Cardiac muscle cell (in vitro differentiated cells and primary cell): ENCODE data around the gene TFPT. TPM values are rescaled to one million over a fixed set of nuclear protein-coding genes. Genes with fewer than 3 reads are reported as not detected.

Source experiments
- DNase-seq, 2 donors: peaks; one replicate each; pipeline versions ENCODE4 v3.0.0 to v3.0.0-alpha.2; 2010 to 2017; ENCODE audit warnings: low read depth in 1 of 2, low spot score in 1 of 2
- H3K27ac ChIP-seq: fragments of 200-600 bp; sonication (generic); 2 replicates; pipeline ENCODE4 v1.5.1; 2016
- H3K27me3 ChIP-seq: fragments of 200-600 bp; sonication (generic); 2 replicates; pipeline ENCODE4 v1.6.0; 2016; ENCODE audit warnings: control low read depth
- H3K36me3 ChIP-seq: fragments of 200-600 bp; sonication (generic); 2 replicates; pipeline ENCODE4 v1.5.1; 2016; ENCODE audit warnings: control low read depth
- H3K4me1 ChIP-seq: fragments of 200-600 bp; sonication (generic); 2 replicates; pipeline ENCODE4 v1.8.1; 2017; ENCODE audit warnings: low read depth, mild to moderate bottlenecking, mixed run types
- H3K4me3 ChIP-seq: fragments of 200-600 bp; sonication (generic); 2 replicates; pipeline ENCODE4 v1.5.1; 2016; ENCODE audit warnings: mild to moderate bottlenecking
- H3K9me3 ChIP-seq: fragments of 200-600 bp; sonication (generic); 2 replicates; pipeline ENCODE4 v1.5.1; 2017; ENCODE audit warnings: low read depth, mild to moderate bottlenecking, control low read depth
- CTCF ChIP-seq: IDR thresholded peaks from 2 replicates; pipeline ENCODE4 v1.5.1; 2012; ENCODE audit warnings: low read depth, mild to moderate bottlenecking, low read length
- polyA plus RNA-seq: library from polyadenylated mRNA; unstranded; fragments of >200 nt; fragmentation: Nextera tagmentation; extraction: Ambion mirVana; gene quantifications from 2 replicates; pipeline ENCODE4 v1.2.1, GENCODE V29; 2016
- total RNA-seq: library from RNA; depleted of rRNA; stranded (reverse); fragments of >200 nt; gene quantifications from 2 replicates; pipeline ENCODE4 v1.2.3, GENCODE V29; 2016

Gene TFPT
- total and polyA plus RNA-seq, 2 experiments from 2014 or later: 27.5 to 32.1 TPM

DNA sequence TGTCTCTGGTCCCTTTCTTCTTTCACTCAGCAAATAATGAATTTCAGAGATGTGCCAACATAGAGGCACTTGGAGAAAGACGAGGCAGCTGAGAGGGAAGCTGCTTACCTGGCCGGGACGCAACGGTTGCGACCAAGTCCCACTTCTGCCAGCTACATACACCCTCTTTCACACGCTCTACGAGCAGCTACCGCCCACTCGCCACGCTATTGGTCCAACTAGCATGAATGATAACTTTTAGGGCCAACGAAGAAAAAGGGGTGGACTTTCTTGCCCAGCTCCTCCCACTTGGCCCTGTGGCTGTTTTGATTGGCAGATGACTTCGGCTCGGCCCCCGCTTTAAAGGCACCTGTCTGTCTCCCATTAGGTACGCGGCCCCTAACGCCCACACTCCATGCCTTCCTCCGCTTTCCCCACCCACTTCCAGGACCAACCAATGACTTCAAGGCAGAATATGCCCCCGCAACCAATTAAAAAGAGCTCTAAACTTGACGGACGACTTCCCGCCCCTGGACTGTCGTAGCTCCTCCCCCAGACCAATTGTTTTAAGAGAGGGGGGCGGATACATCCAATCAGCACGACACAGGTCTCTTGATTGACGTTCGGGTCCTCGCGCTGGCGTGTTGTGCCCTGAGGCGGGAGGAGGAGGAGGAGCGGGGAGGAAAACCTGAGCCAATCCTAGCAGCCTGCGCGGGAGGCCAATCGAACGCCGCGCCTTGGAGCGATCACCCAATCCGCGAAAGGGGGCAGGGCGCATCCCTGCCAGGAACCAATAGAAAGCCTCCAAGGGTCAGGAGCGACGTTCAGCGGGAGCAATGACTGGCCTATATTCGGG, 21.6 kb upstream of the TFPT start:
- DNase-seq: peak; percentile 100
- no peaks in the 10 kb centered on the region for H3K9me3 ChIP-seq
- H3K27me3 ChIP-seq: no peaks in the 10 kb centered on the region
- H3K27ac ChIP-seq: peak overlapping the region; percentile 97
- H3K36me3 ChIP-seq: no peaks in the 10 kb centered on the region
- peak overlapping the region; percentile 76 for H3K4me3 ChIP-seq
- no peak for TF ChIP-seq CTCF
- H3K4me1 ChIP-seq: no peaks in the 10 kb centered on the region

DNA sequence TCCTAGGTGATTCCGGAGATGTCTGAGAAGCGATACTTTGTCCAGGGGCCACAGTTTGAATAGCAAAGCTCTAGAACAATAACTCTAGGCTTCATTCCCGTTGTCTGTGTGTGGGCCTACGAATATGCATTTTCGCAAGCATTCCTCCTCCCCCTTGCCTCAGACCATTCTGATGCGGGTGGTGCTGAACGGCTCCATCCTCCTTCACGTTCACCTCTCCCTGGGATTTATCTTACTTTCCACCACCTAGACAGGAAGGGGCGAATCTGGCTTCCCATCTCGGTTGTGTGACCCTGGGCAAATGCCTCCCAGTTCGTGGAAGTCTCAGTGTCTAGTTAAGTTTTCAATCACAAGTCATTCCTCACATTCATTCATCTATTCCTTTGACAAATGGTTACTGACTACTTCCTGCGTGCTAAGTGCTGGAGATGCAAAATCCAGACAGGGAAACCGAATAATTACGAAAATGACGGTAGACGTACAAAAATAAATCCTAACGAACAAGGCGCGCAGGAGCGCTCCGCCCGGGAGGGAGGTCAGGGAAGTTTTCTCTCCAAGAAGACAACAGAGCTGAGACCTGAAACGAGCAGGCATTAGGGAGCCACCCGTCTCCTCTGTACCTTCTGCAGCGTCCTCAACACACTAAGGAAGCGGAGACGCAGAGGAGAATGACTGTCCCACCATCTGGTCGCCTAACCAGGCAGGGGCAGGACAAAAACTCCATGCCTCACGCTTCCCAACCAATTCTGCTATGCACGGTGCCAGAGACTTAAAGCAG, 20.8 kb upstream of the TFPT start:
- Histone ChIP-seq H3K4me3 (peak overlapping the region; percentile 46), H3K9me3 (no peaks in the 10 kb centered on the region), H3K27ac (peak overlapping the region; percentile 85), H3K36me3 (no peaks in the 10 kb centered on the region), H3K27me3 (no peaks in the 10 kb centered on the region), H3K4me1 (no peaks in the 10 kb centered on the region)
- no peak for DNase-seq
- TF ChIP-seq CTCF: no peak

- DNase-seq: peak in 1 of 2 donors; percentile 52
- Histone ChIP-seq H3K4me1 (no peaks in the 10 kb centered on the region), H3K9me3 (no peaks in the 10 kb centered on the region), H3K27me3 (no peaks in the 10 kb centered on the region), H3K4me3 (no peak overlapping the region), H3K27ac (no peak overlapping the region), H3K36me3 (peaks cover 3% of the 10 kb centered on the region)
- TF ChIP-seq CTCF: no peak
Observed at GRCh38 chr19:54133957-54134590, 18.6 kb upstream of the TFPT start.

DNA sequence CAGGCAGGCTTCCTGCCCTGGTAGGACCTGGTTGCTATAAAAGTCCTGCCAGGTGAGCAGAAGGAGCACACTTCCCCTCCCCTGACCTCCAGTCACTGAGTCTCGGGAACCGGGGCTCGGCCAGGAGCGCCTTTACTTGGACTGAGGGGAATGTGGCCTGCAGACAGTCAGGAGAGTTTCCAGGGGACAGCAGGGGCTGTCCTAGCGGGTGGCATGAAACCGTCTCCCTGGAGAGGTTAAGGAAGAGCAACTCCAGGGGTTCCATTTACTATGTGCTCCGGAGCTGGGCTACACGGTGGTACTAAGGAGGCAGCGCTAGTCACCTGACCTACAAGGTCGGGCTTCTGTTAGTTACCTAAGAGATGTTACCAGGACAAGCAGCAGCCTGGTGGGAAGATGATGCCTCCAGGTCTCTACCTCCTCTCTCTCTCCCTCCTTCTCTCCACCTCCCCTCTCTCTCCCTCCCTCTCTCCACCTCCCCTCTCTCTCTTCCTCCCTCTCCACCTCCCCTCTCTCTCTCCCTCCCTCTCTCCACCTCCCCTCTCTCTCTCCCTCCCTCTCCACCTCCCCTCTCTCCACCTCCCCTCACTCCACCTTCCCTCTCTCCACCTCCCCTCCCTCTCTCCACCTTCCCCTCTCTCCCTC, 18.0 kb upstream of the TFPT start:
- TF ChIP-seq CTCF: no peak
- no peaks in the 10 kb centered on the region for H3K27me3 ChIP-seq
- no peaks in the 10 kb centered on the region for H3K4me1 ChIP-seq
- peaks cover 3% of the 10 kb centered on the region for H3K36me3 ChIP-seq
- H3K4me3 ChIP-seq: no peak overlapping the region
- H3K9me3 ChIP-seq: no peaks in the 10 kb centered on the region
- H3K27ac ChIP-seq: no peak overlapping the region
- DNase-seq: peak in 1 of 2 donors; percentile 78

- Histone ChIP-seq H3K4me1 (no peaks in the 10 kb centered on the region), H3K27me3 (no peaks in the 10 kb centered on the region), H3K27ac (no peak overlapping the region), H3K4me3 (no peak overlapping the region), H3K9me3 (no peaks in the 10 kb centered on the region), H3K36me3 (peaks cover 20% of the 10 kb centered on the region)
- DNase-seq: no peak
- no peak for TF ChIP-seq CTCF
Observed at GRCh38 chr19:54129617-54129996, 14.2 kb upstream of the TFPT start.
